ENCODE data around the gene CHCHD2.

DNA sequence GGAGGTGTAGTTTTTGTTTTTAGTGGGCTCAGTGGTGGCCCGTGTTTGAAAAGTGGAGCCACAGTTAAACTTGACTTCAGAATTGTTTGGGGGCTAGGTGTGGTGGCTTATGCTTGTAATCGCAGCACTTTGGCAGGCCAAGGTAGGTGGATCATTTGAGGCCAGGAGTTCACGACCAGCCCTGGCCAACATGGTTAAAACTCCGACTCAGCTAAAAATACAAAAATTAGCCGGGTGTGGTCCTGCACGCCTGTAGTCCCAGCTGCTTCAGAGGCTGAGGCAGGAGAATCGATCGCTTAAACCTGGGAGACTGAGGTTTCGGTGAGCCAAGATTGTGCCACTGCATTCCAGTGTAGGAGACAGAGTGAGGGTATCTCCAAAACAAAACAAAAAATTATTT, 52.9 kb downstream of the CHCHD2 start:
- TF ChIP-seq CTCF (IDR thresholded peaks at IDR 0.05) (no peak), EP300 (IDR thresholded peaks at IDR 0.05) (no peak), POLR2AphosphoS5 (IDR thresholded peaks at IDR 0.05) (no peak)

Data from gastroesophageal sphincter (tissue), 3 donors.